SK-N-SH treated with all-trans-retinoic acid at 6 μM for 48 hours (cell line): ENCODE measurements around the gene HOXA2.

Experiments
- POU6F1 ChIP-seq: fragments of 250-450 bp; sonication (Bioruptor Pico); IDR thresholded peaks from 2 replicates; pipeline ENCODE4 v1.8.0; 2021; ENCODE audit warnings: low read depth, mild to moderate bottlenecking, moderate library complexity, borderline replicate concordance
- TCF4 ChIP-seq: fragments of 250-450 bp; sonication (Bioruptor Pico); IDR thresholded peaks from 2 replicates; pipeline ENCODE4 v1.8.0; 2021; ENCODE audit warnings: mild to moderate bottlenecking, moderate library complexity, borderline replicate concordance

GRCh38 chr7:27138472-27138871, 36.0 kb upstream of the HOXA2 start:
- no peak for TF ChIP-seq TCF4
- TF ChIP-seq POU6F1, result no peak
